ENCODE data around the gene GAGE10.

GRCh38 chrX:49300703-49301102 lies 2.7 kb upstream of the GAGE10 start:
- no peak for TF ChIP-seq CTCF (conservative IDR thresholded peaks at IDR 0.05 in 1 of 2, IDR thresholded peaks at IDR 0.05 in 1 of 2; ENCODE audit: extremely low read depth in 1 of 2, insufficient read depth in 1 of 2, low read depth in 1 of 2, low read length in 2 of 2)
- TF ChIP-seq EZH2 (IDR thresholded peaks at IDR 0.05; ENCODE audit: borderline replicate concordance, low read length): no peak
